ENCODE data around the gene PIK3R1. TPM values are rescaled to one million over a fixed set of nuclear protein-coding genes. Genes with fewer than 3 reads are reported as not detected.

PIK3R1 gene
- total RNA-seq, 1 donor from 2014 or later, result 177 TPM

- DNase-seq, result no peak
These were observed 115.9 kb downstream of the PIK3R1 start for GRCh38 chr5:68331192-68332079.

- DNase-seq, result no peak
These were observed 116.5 kb downstream of the PIK3R1 start for GRCh38 chr5:68332080-68332451.

GRCh38 chr5:68332556-68332955, 117.0 kb downstream of the PIK3R1 start:
- no peak for DNase-seq

- no peak for DNase-seq
These were observed 118.3 kb downstream of the PIK3R1 start for GRCh38 chr5:68333649-68334552.

- DNase-seq, result no peak
These were observed 119.0 kb downstream of the PIK3R1 start for GRCh38 chr5:68334553-68334886.

GRCh38 chr5:68335075-68335474, 119.5 kb downstream of the PIK3R1 start:
- DNase-seq, result no peak

GRCh38 chr5:68336200-68336599, 120.6 kb downstream of the PIK3R1 start:
- DNase-seq, result no peak

GRCh38 chr5:68337235-68337634, 121.7 kb downstream of the PIK3R1 start:
- no peak for DNase-seq

GRCh38 chr5:68339921-68340321, 124.4 kb downstream of the PIK3R1 start:
- no peak for DNase-seq

GRCh38 chr5:68341006-68341405, 125.5 kb downstream of the PIK3R1 start:
- no peak for DNase-seq

GRCh38 chr5:68342693-68343092, 127.1 kb downstream of the PIK3R1 start:
- DNase-seq, result no peak

GRCh38 chr5:68343421-68343826, 127.9 kb downstream of the PIK3R1 start:
- DNase-seq, result peak; percentile 46

GRCh38 chr5:68344447-68345111, 129.0 kb downstream of the PIK3R1 start:
- DNase-seq, result peak; percentile 56

- DNase-seq, result no peak
These were observed 129.6 kb downstream of the PIK3R1 start for GRCh38 chr5:68345171-68345570.

GRCh38 chr5:68345582-68345981, 130.0 kb downstream of the PIK3R1 start:
- no peak for DNase-seq

- DNase-seq, result no peak
These were observed 132.0 kb downstream of the PIK3R1 start for GRCh38 chr5:68347536-68347935.

- DNase-seq, result no peak
These were observed 133.1 kb downstream of the PIK3R1 start for GRCh38 chr5:68348447-68349222.

- DNase-seq, result no peak
These were observed 134.6 kb downstream of the PIK3R1 start for GRCh38 chr5:68350176-68350575.
